Thyroid gland (tissue), 4 donors: Measurements from ENCODE around the gene CCDC188. TPM values are rescaled to one million over a fixed set of nuclear protein-coding genes. Genes with fewer than 3 reads are reported as not detected.

ENCODE experiments used
- DNase-seq, 2 donors: peaks; one replicate each; pipeline ENCODE4 v3.0.0-alpha.2; 2019
- H3K27ac ChIP-seq, 3 donors: fragments of 200-600 bp; sonication (generic); 1 replicate in 2 of 3; 2 replicates in 1 of 3; pipeline ENCODE4 v1.5.1; 2016 to 2019; ENCODE audit warnings: mild to moderate bottlenecking in 1 of 3, moderate library complexity in 1 of 3
- H3K27me3 ChIP-seq: fragments of 200-600 bp; sonication (generic); one replicate; pipeline ENCODE4 v1.5.1; 2019
- H3K36me3 ChIP-seq, 2 donors: fragments of 200-600 bp; sonication (generic); one replicate each; pipeline ENCODE4 v1.5.1; 2016 to 2019
- H3K4me1 ChIP-seq, 2 donors: fragments of 200-600 bp; sonication (generic); one replicate each; pipeline ENCODE4 v1.5.1; 2017 to 2019
- H3K4me3 ChIP-seq, 3 donors: fragments of 200-600 bp; sonication (generic); replicated peaks in 1 of 3; 1 replicate in 2 of 3; 2 replicates in 1 of 3; pipeline ENCODE4 v1.5.1; 2016; ENCODE audit warnings: mild to moderate bottlenecking in 1 of 3
- H3K9me3 ChIP-seq: fragments of 200-600 bp; sonication (generic); one replicate; pipeline ENCODE4 v1.5.1; 2017
- CTCF ChIP-seq, 6 experiments: fragments of 200-600 bp in 3 of 6; fragments of 450-650 bp in 3 of 6; sonication (generic) in 3 of 6; IDR thresholded peaks; one replicate each; pipeline ENCODE4 v1.5.1; 2016 to 2019; ENCODE audit warnings: antibody characterized with exemption in 6 of 6, mild to moderate bottlenecking in 2 of 6, inconsistent platforms in 1 of 6, moderate library complexity in 1 of 6
- POLR2A ChIP-seq, 2 donors: fragments of 450-650 bp; IDR thresholded peaks; one replicate each; pipeline ENCODE4 v1.6.1; 2017; ENCODE audit warnings: antibody characterized with exemption in 2 of 2, mild to moderate bottlenecking in 2 of 2, moderate library complexity in 1 of 2
- WGBS, 2 donors: methylation state at CpG; one replicate each; pipeline ENCODE4 v1.1.5; 2017; 5-methylcytosine and 5-hydroxymethylcytosine counted together
- intact Hi-C: fragments of 100-400 bp; cut with DNase I; formaldehyde crosslinking; loops from one replicate; pipeline ENCODE4 v1.15.1; 2023
- total RNA-seq, 4 donors: library from RNA; depleted of rRNA; stranded (reverse); fragments of >200 nt; gene quantifications; one replicate each; pipeline ENCODE4 v1.2.3, GENCODE V29; 2016

The CCDC188 gene
- total RNA-seq, 4 donors from 2014 or later, result 0.39 to 2.1 TPM; not detected in 2

- 72 to 81% methylated on average over 15 to 16 of the region's 20 CpGs for WGBS, 2 donors
- Histone ChIP-seq H3K9me3 (no peaks in the 10 kb centered on the region), H3K27me3 (no peaks in the 10 kb centered on the region), H3K4me1 (no peaks in the 10 kb centered on the region), H3K27ac (no peak overlapping the region), H3K36me3 (no peaks in the 10 kb centered on the region), H3K4me3 (no peak overlapping the region)
- no peak for DNase-seq
- intact Hi-C loops, result no loop called here
- TF ChIP-seq CTCF (IDR thresholded peaks at IDR 0.05), result no peak
- TF ChIP-seq POLR2A (IDR thresholded peaks at IDR 0.05), result no peak
Measured at GRCh38 chr22:20192972-20193760, 42.3 kb upstream of the CCDC188 start.

GRCh38 chr22:20192293-20192971 is 41.6 kb upstream of the CCDC188 start:
- intact Hi-C loops, result no loop called here
- Histone ChIP-seq H3K27ac (no peak overlapping the region), H3K27me3 (no peaks in the 10 kb centered on the region), H3K4me1 (no peaks in the 10 kb centered on the region), H3K36me3 (no peaks in the 10 kb centered on the region), H3K4me3 (no peak overlapping the region), H3K9me3 (no peaks in the 10 kb centered on the region)
- 60 to 88% methylated on average over 2 to 4 of the region's 10 CpGs for WGBS, 2 donors
- DNase-seq, result no peak
- TF ChIP-seq POLR2A (IDR thresholded peaks at IDR 0.05), result no peak
- TF ChIP-seq CTCF (IDR thresholded peaks at IDR 0.05), result no peak

DNA sequence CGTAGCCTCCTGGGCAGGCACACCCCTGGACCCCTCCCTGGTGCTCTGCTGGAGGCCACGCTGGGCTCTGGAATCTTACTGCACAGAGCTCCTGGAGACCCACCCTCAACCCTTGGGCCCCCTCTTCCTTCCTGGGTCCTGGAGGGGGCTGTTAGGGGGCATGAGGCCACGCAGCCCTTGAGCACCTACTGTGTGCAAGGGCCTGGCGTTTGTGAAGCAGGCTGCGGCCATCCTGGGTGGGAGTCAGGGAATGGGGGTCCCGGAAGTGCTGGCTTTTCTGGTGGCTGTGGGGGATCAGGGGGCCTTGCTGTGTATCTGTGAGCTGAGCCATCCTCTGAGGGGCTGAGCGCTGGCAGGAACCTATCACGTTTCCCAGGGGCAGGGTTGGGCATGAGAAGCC is 40.9 kb upstream of the CCDC188 start:
- H3K27ac ChIP-seq, result no peak overlapping the region
- no peak overlapping the region for H3K4me3 ChIP-seq
- no peaks in the 10 kb centered on the region for H3K4me1 ChIP-seq
- intact Hi-C loops, result no loop called here
- H3K27me3 ChIP-seq, result no peaks in the 10 kb centered on the region
- no peak for TF ChIP-seq POLR2A (IDR thresholded peaks at IDR 0.05)
- no peak for TF ChIP-seq CTCF (IDR thresholded peaks at IDR 0.05)
- 88 to 95% methylated on average over 3 to 7 of the region's 8 CpGs for WGBS, 2 donors
- H3K36me3 ChIP-seq, result no peaks in the 10 kb centered on the region
- no peak for DNase-seq
- H3K9me3 ChIP-seq, result no peaks in the 10 kb centered on the region

DNA sequence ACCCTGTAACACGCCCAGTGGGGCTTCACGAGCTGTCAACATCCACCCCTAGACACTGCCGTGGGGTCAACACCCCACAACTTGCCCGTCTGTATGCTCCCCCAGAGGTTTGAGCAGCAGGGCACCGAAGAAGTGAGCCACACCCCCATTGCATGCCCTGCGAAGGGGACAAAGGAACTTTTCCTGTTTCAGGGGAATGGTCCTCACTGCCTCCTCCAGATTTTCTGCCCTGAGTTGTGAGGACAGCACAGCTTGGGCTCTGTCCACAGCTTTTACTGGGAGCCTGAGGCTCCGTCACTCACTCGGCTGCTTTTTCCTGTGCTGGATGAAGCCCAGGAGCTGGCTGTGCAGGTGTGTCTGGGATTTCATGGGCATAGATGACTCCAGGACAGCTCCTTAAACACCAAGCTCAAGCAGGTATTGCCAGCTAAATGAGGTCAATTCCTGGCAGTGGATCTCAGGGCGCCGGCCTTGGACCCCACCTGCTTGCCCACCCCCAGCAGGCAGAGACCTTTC is 40.2 kb upstream of the CCDC188 start:
- Histone ChIP-seq H3K4me3 (no peak overlapping the region), H3K36me3 (no peaks in the 10 kb centered on the region), H3K4me1 (no peaks in the 10 kb centered on the region), H3K9me3 (no peaks in the 10 kb centered on the region), H3K27me3 (no peaks in the 10 kb centered on the region), H3K27ac (no peak overlapping the region)
- 80 to 82% methylated on average over 9 to 10 of the region's 10 CpGs for WGBS, 2 donors
- no peak for DNase-seq
- intact Hi-C loops, result no loop called here
- TF ChIP-seq CTCF (IDR thresholded peaks at IDR 0.05) (no peak), POLR2A (IDR thresholded peaks at IDR 0.05) (no peak)

- intact Hi-C loops, result no loop called here
- H3K36me3 ChIP-seq, result no peaks in the 10 kb centered on the region
- no peak overlapping the region for H3K27ac ChIP-seq
- DNase-seq, result no peak
- no peaks in the 10 kb centered on the region for H3K27me3 ChIP-seq
- 100% methylated on average over 2 to 4 of the region's 6 CpGs for WGBS, 2 donors
- H3K4me1 ChIP-seq, result no peaks in the 10 kb centered on the region
- no peak overlapping the region for H3K4me3 ChIP-seq
- TF ChIP-seq POLR2A (IDR thresholded peaks at IDR 0.05), result no peak
- TF ChIP-seq CTCF (IDR thresholded peaks at IDR 0.05), result no peak
- no peaks in the 10 kb centered on the region for H3K9me3 ChIP-seq
Measured at GRCh38 chr22:20188567-20188877, 37.7 kb upstream of the CCDC188 start.
